Transverse colon (tissue), 4 donors: ENCODE data around the gene DIP2B. TPM values are rescaled to one million over a fixed set of nuclear protein-coding genes. Genes with fewer than 3 reads are reported as not detected.

Experiments
- DNase-seq: peaks from one replicate; pipeline ENCODE4 v3.0.0-alpha.2; 2019
- H3K27ac ChIP-seq, 4 donors: fragments of 200-600 bp; sonication (generic); 2 replicates each; pipeline ENCODE4 v1.5.1; 2016 to 2018; ENCODE audit warnings: inconsistent platforms in 4 of 4
- H3K27me3 ChIP-seq: fragments of 200-600 bp; sonication (generic); 2 replicates; pipeline ENCODE4 v1.5.1; 2017; ENCODE audit warnings: inconsistent platforms
- H3K36me3 ChIP-seq, 4 donors: fragments of 200-600 bp; sonication (generic); 2 replicates each; pipeline ENCODE4 v1.5.1; 2017 to 2019; ENCODE audit warnings: inconsistent platforms in 4 of 4
- H3K4me1 ChIP-seq, 4 donors: fragments of 200-600 bp; sonication (generic); 2 replicates each; pipeline ENCODE4 v1.5.1; 2017 to 2020; ENCODE audit warnings: inconsistent platforms in 4 of 4
- H3K4me3 ChIP-seq, 4 donors: fragments of 200-600 bp; sonication (generic); 1 replicate in 1 of 4; 2 replicates in 3 of 4; pipeline versions ENCODE4 v1.5.1 to v1.6.1; 2017 to 2019; ENCODE audit warnings: inconsistent platforms in 4 of 4
- H3K9me3 ChIP-seq, 2 donors: fragments of 200-600 bp; sonication (generic); 2 replicates each; pipeline ENCODE4 v1.5.1; 2017 to 2019; ENCODE audit warnings: inconsistent platforms in 2 of 2
- EP300 ChIP-seq: sonication (generic); formaldehyde crosslinking; IDR thresholded peaks from one replicate; pipeline ENCODE4 v1.6.1; 2017; ENCODE audit warnings: antibody characterized with exemption, low read depth
- POLR2A ChIP-seq: fragments of 450-650 bp; IDR thresholded peaks from one replicate; pipeline ENCODE4 v1.6.1; 2016; ENCODE audit warnings: antibody characterized with exemption, mild to moderate bottlenecking, moderate library complexity
- POLR2AphosphoS5 ChIP-seq, 3 donors: sonication (generic); formaldehyde crosslinking; IDR thresholded peaks; one replicate each; pipeline ENCODE4 v1.6.1; 2016; ENCODE audit warnings: antibody characterized with exemption in 3 of 3
- WGBS, 2 donors: methylation state at CpG; one replicate each; pipeline ENCODE4 v1.1.5; 2018; ENCODE audit warnings: low coverage in 1 of 2; 5-methylcytosine and 5-hydroxymethylcytosine counted together
- in situ Hi-C, 4 donors: fragments of 200-750 bp; cut with MboI; loops; one replicate each; pipeline versions ENCODE4 v1.15.0 to v1.15.1; 2017; ENCODE audit warnings: low sequenced_read_pairs in 3 of 4, low pct_ligation_motif_present in 1 of 4, low pct_unique_long_range_greater_than_20kb in 1 of 4
- intact Hi-C: fragments of 100-400 bp; cut with DNase I; formaldehyde crosslinking; loops from one replicate; pipeline ENCODE4 v1.15.1; 2023; ENCODE audit warnings: low total_unique reads
- total RNA-seq, 4 donors: library from RNA; depleted of rRNA; stranded (reverse); fragments of >200 nt; gene quantifications; one replicate each; pipeline ENCODE4 v1.1.0, GENCODE V29; 2016
- TF ChIP-seq, protein P1 (sequence below), 5 experiments: fragments of 200-600 bp in 3 of 5; fragments of 450-650 bp in 2 of 5; sonication (generic) in 3 of 5; IDR thresholded peaks; 1 replicate in 2 of 5; 2 replicates in 3 of 5; pipeline ENCODE4 v1.5.1; 2016 to 2017; ENCODE audit warnings: antibody characterized with exemption in 5 of 5, inconsistent platforms in 3 of 5, mild to moderate bottlenecking in 2 of 5, moderate library complexity in 1 of 5

The DIP2B gene
- total RNA-seq, 4 donors from 2014 or later = 40.0 to 129 (median 57.9) TPM

DNA sequence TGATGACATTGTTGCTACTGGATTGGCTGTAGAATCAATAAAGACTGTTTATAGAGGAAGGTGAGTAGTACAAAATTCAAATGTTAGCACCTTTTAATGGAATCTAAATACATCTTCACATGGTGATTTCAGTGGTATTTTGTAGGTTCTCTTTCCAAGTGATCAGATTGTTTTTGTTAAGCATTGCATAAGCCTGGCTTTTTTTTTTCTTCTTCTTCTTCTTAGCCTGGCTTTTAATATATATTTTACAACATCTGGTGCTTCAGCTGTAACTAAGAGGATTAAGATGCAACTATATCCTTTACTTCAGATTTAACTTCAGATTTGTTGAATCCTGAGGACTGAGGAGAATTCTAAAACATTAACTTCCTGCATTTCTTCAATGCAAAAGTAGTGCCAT lies 201.8 kb downstream of the DIP2B start:
- Histone ChIP-seq H3K27ac (no peak overlapping the region), H3K27me3 (no peaks in the 10 kb centered on the region), H3K9me3 (no peaks in the 10 kb centered on the region), H3K4me3 (no peak overlapping the region), H3K4me1 (no peaks in the 10 kb centered on the region), H3K36me3 (peaks cover 0 to 70% (median 20%) of the 10 kb centered on the region in 4 donors)
- no peak for DNase-seq
- in situ Hi-C loops = loop anchor here in 1 of 4 donors (25.0 kb wide), 1 partner anchor 269 kb away; no protein-coding TSS in a partner anchor
- TF ChIP-seq POLR2AphosphoS5 (IDR thresholded peaks at IDR 0.05) (no peak), EP300 (no peak), POLR2A (no peak)
- TF ChIP-seq, protein P1, sequence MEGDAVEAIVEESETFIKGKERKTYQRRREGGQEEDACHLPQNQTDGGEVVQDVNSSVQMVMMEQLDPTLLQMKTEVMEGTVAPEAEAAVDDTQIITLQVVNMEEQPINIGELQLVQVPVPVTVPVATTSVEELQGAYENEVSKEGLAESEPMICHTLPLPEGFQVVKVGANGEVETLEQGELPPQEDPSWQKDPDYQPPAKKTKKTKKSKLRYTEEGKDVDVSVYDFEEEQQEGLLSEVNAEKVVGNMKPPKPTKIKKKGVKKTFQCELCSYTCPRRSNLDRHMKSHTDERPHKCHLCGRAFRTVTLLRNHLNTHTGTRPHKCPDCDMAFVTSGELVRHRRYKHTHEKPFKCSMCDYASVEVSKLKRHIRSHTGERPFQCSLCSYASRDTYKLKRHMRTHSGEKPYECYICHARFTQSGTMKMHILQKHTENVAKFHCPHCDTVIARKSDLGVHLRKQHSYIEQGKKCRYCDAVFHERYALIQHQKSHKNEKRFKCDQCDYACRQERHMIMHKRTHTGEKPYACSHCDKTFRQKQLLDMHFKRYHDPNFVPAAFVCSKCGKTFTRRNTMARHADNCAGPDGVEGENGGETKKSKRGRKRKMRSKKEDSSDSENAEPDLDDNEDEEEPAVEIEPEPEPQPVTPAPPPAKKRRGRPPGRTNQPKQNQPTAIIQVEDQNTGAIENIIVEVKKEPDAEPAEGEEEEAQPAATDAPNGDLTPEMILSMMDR (IDR thresholded peaks at IDR 0.05) = no peak
- intact Hi-C loops = no loop called here

DNA sequence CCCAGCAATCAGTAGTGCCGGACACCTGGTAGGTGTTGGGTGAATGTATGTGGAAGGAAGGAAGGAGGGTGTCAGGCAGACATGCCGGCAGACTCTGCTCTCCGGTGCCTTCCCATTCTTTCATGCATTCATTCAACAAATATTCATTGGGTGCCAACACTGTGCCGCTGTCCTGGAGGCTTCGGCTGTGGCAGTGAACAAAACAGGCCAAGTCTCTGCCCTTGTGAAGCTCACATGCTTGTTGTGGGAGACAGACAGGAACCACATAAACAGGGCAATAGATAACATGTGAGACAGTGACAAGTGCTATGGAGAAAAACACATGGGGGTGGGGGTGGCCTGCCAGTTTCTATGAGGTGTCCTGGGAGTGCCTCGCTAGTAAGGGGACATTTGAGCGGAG lies 202.6 kb downstream of the DIP2B start:
- in situ Hi-C loops = loop anchor here in 1 of 4 donors (25.0 kb wide), 1 partner anchor 270 kb away; no protein-coding TSS in a partner anchor

DNA sequence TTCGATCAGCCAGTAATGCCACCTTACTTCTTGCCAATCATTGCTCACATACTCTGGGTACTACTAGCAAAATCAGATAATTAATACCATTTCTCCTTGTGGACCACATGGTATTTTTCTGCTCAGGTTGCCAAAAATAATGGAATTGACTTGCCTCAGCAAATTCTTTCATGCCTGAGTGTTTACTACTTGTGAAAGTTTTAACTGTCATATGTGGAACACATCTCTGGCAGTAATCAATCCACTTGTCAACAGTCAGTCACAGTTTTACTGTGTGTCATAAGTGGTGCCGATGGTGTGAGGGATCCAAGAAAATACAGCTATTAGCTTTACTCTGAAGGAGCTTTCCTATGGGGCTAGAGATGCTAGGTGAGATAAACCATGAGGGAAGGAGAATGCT lies 203.8 kb downstream of the DIP2B start:
- in situ Hi-C loops = loop anchor here in 1 of 4 donors (25.0 kb wide), 1 partner anchor 271 kb away; no protein-coding TSS in a partner anchor
- TF ChIP-seq EP300 = no peak
- TF ChIP-seq POLR2AphosphoS5 (IDR thresholded peaks at IDR 0.05) = no peak
- TF ChIP-seq, protein P1 (IDR thresholded peaks at IDR 0.05) = no peak
- no peak for TF ChIP-seq POLR2A
- intact Hi-C loops = no loop called here
- DNase-seq = no peak
- no peaks in the 10 kb centered on the region for H3K9me3 ChIP-seq
- H3K4me1 ChIP-seq = no peaks in the 10 kb centered on the region
- WGBS, 2 donors = 95 to 100% methylated on average over 1 to 2 of the region's 2 CpGs
- H3K36me3 ChIP-seq = peaks cover 0 to 71% (median 20%) of the 10 kb centered on the region in 4 donors
- no peaks in the 10 kb centered on the region for H3K27me3 ChIP-seq
- H3K27ac ChIP-seq = no peak overlapping the region
- no peak overlapping the region for H3K4me3 ChIP-seq

More for the DNA sequence above, 202.6 kb downstream of the DIP2B start:
- intact Hi-C loops = no loop called here
- no peak for DNase-seq
- H3K9me3 ChIP-seq = no peaks in the 10 kb centered on the region
- TF ChIP-seq EP300 (no peak), POLR2A (no peak)
- TF ChIP-seq, protein P1 (IDR thresholded peaks at IDR 0.05) = no peak
- H3K27ac ChIP-seq = no peak overlapping the region
- no peak overlapping the region for H3K4me3 ChIP-seq
- H3K4me1 ChIP-seq = no peaks in the 10 kb centered on the region
- 94 to 100% methylated on average over 1 to 7 of the region's 7 CpGs for WGBS, 2 donors
- peaks cover 0 to 73% (median 17%) of the 10 kb centered on the region in 4 donors for H3K36me3 ChIP-seq
- H3K27me3 ChIP-seq = no peaks in the 10 kb centered on the region

DNA sequence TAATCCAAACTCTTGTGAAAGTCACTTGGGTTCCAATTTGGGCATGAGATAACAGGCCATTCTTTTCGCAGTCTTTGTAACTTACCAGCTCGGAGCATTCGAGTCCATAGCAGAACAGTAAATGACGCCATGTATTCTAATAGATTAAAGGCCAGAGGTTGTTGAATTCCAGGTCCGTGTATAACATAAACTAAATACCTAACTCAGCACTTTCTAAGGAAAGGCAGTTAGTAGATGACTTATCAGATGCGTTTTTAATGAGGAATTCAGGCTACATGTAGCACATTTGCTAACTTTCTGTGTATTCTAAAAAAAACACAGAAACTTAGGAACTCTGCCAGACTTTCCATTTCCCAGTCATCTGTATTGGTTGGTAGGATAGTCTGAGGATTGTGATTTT lies 206.3 kb downstream of the DIP2B start:
- DNase-seq = no peak
- 85 to 94% methylated on average over 3 to 6 of the region's 6 CpGs for WGBS, 2 donors

More for the DNA sequence above, 206.3 kb downstream of the DIP2B start:
- H3K27me3 ChIP-seq = no peaks in the 10 kb centered on the region
- H3K4me3 ChIP-seq = no peak overlapping the region
- intact Hi-C loops = no loop called here
- TF ChIP-seq, protein P1 (IDR thresholded peaks at IDR 0.05) = no peak
- no peak for TF ChIP-seq EP300
- H3K36me3 ChIP-seq = peaks cover 0 to 64% (median 24%) of the 10 kb centered on the region in 4 donors
- no peaks in the 10 kb centered on the region for H3K9me3 ChIP-seq
- H3K4me1 ChIP-seq = no peaks in the 10 kb centered on the region
- in situ Hi-C loops = loop anchor here in 1 of 4 donors (25.0 kb wide), 1 partner anchor 274 kb away; no protein-coding TSS in a partner anchor
- no peak overlapping the region for H3K27ac ChIP-seq
